COR-L47 (cell line): ENCODE results near the gene IFNW1.
A peak's percentile ranks its signal among the peaks of the same experiment; 100 is the strongest.

Experiments
- DNase-seq: peaks from one replicate; lab custom pipeline; 2025; lab: John Stamatoyannopoulos, UW

The IFNW1 gene

GRCh38 chr9:21110708-21111576, 30.7 kb downstream of the IFNW1 start:
- DNase-seq, result peak; percentile 39

- DNase-seq, result no peak
Measured at GRCh38 chr9:21104787-21105186, 36.8 kb downstream of the IFNW1 start.

- DNase-seq, result no peak
Measured at GRCh38 chr9:21102305-21102704, 39.3 kb downstream of the IFNW1 start.

GRCh38 chr9:21097817-21098216, 43.8 kb downstream of the IFNW1 start:
- DNase-seq, result no peak

- no peak for DNase-seq
Measured at GRCh38 chr9:21096901-21097255, 44.8 kb downstream of the IFNW1 start.

- DNase-seq, result no peak
Measured at GRCh38 chr9:21096172-21096900, 45.3 kb downstream of the IFNW1 start.

GRCh38 chr9:21095561-21095960, 46.1 kb downstream of the IFNW1 start:
- DNase-seq, result no peak
